IPS-20b (cell line): ENCODE data around the gene ICE1.
"Not testable (repeated sequence)": the region's sequence is repeated elsewhere in the genome, so short reads cannot be mapped to it uniquely, and the experiment has no call there.

ENCODE experiments used
- H3K27ac ChIP-seq: one replicate; pipeline ENCODE4 v1.5.1; 2013; ENCODE audit warnings: low read length
- H3K27me3 ChIP-seq: 2 replicates; pipeline ENCODE4 v1.6.1; 2013; ENCODE audit warnings: mild to moderate bottlenecking, low read length, inconsistent platforms; ENCODE audit not compliant: insufficient read depth
- H3K36me3 ChIP-seq: 2 replicates; pipeline ENCODE4 v1.6.1; 2013; ENCODE audit warnings: low read depth, mild to moderate bottlenecking, inconsistent platforms, low read length, moderate library complexity; ENCODE audit not compliant: insufficient read depth
- H3K4me1 ChIP-seq: 2 replicates; pipeline ENCODE4 v1.6.1; 2013; ENCODE audit warnings: mild to moderate bottlenecking, control low read depth, inconsistent platforms, low read length, moderate library complexity; ENCODE audit not compliant: insufficient read depth
- H3K4me3 ChIP-seq: 2 replicates; pipeline ENCODE4 v1.5.1; 2013; ENCODE audit warnings: mild to moderate bottlenecking, low read length, inconsistent platforms
- H3K9ac ChIP-seq: 2 replicates; pipeline ENCODE4 v1.6.1; 2013; ENCODE audit warnings: low read depth, mild to moderate bottlenecking, inconsistent platforms, low read length, moderate library complexity
- H3K9me3 ChIP-seq: 2 replicates; pipeline ENCODE4 v1.6.1; 2013; ENCODE audit warnings: mild to moderate bottlenecking, low read depth, low read length, inconsistent platforms; ENCODE audit not compliant: insufficient read depth

Gene ICE1

GRCh38 chr5:5407924-5408323, 14.6 kb upstream of the ICE1 start:
- no peak overlapping the region for H3K27ac ChIP-seq
- H3K4me3 ChIP-seq = no peak overlapping the region
- peaks cover 25% of the 10 kb centered on the region for H3K9me3 ChIP-seq
- no peaks in the 10 kb centered on the region for H3K4me1 ChIP-seq
- no peak overlapping the region for H3K9ac ChIP-seq
- H3K27me3 ChIP-seq = no peaks in the 10 kb centered on the region
- H3K36me3 ChIP-seq = no peaks in the 10 kb centered on the region; the same call in 1 of the 2 replicates

- H3K27me3 ChIP-seq = no peaks in the 10 kb centered on the region
- peaks cover 25% of the 10 kb centered on the region for H3K9me3 ChIP-seq
- no peaks in the 10 kb centered on the region; the same call in 1 of the 2 replicates for H3K36me3 ChIP-seq
- no peaks in the 10 kb centered on the region for H3K4me1 ChIP-seq
- H3K9ac ChIP-seq = no peak overlapping the region
- H3K27ac ChIP-seq = no peak overlapping the region
- no peak overlapping the region for H3K4me3 ChIP-seq
Measured at GRCh38 chr5:5409151-5409810, 13.2 kb upstream of the ICE1 start.

GRCh38 chr5:5413856-5414255, 8.6 kb upstream of the ICE1 start:
- not testable (repeated sequence) for H3K27ac ChIP-seq, H3K36me3 ChIP-seq, H3K4me3 ChIP-seq, H3K9ac ChIP-seq, H3K27me3 ChIP-seq, H3K4me1 ChIP-seq
- peaks cover 19% of the 10 kb centered on the region for H3K9me3 ChIP-seq

GRCh38 chr5:5414999-5415398, 7.5 kb upstream of the ICE1 start:
- Histone ChIP-seq H3K27ac (no peak overlapping the region), H3K4me3 (no peak overlapping the region)

GRCh38 chr5:5416733-5417132, 5.7 kb upstream of the ICE1 start:
- no peak overlapping the region for H3K9ac ChIP-seq
- no peak overlapping the region for H3K27ac ChIP-seq
- peaks cover 7% of the 10 kb centered on the region; the same call in 1 of the 2 replicates for H3K4me1 ChIP-seq

More at GRCh38 chr5:5414999-5415398, 7.5 kb upstream of the ICE1 start:
- no peaks in the 10 kb centered on the region; the same call in 1 of the 2 replicates for H3K36me3 ChIP-seq
- H3K4me1 ChIP-seq = no peaks in the 10 kb centered on the region
- peaks cover 8% of the 10 kb centered on the region for H3K9me3 ChIP-seq
- no peak overlapping the region for H3K9ac ChIP-seq
- H3K27me3 ChIP-seq = no peaks in the 10 kb centered on the region

GRCh38 chr5:5418006-5418405, 4.5 kb upstream of the ICE1 start:
- peaks cover 7% of the 10 kb centered on the region; the same call in 1 of the 2 replicates for H3K4me1 ChIP-seq
- H3K27ac ChIP-seq = no peak overlapping the region
- no peak overlapping the region for H3K9ac ChIP-seq
- no peaks in the 10 kb centered on the region for H3K36me3 ChIP-seq
- H3K4me3 ChIP-seq = no peak overlapping the region
- H3K27me3 ChIP-seq = no peaks in the 10 kb centered on the region
- H3K9me3 ChIP-seq = no peaks in the 10 kb centered on the region

More at GRCh38 chr5:5416733-5417132, 5.7 kb upstream of the ICE1 start:
- H3K36me3 ChIP-seq = no peaks in the 10 kb centered on the region
- H3K9me3 ChIP-seq = 0 out of 2 replicates have a peak, but pooled peaks cover under 1% of the 10 kb centered on the region
- no peaks in the 10 kb centered on the region for H3K27me3 ChIP-seq
- no peak overlapping the region for H3K4me3 ChIP-seq

- Histone ChIP-seq H3K4me3 (no peak overlapping the region), H3K9ac (no peak overlapping the region)
Measured at GRCh38 chr5:5418764-5419163, 3.7 kb upstream of the ICE1 start.

GRCh38 chr5:5419291-5420210, 2.9 kb upstream of the ICE1 start:
- H3K4me1 ChIP-seq = peaks cover 14% of the 10 kb centered on the region
- H3K36me3 ChIP-seq = no peaks in the 10 kb centered on the region
- no peak overlapping the region for H3K27ac ChIP-seq
- no peak overlapping the region for H3K4me3 ChIP-seq
- H3K9ac ChIP-seq = no peak overlapping the region
- H3K27me3 ChIP-seq = no peaks in the 10 kb centered on the region
- H3K9me3 ChIP-seq = no peaks in the 10 kb centered on the region

More at GRCh38 chr5:5418764-5419163, 3.7 kb upstream of the ICE1 start:
- Histone ChIP-seq H3K27me3 (no peaks in the 10 kb centered on the region), H3K36me3 (no peaks in the 10 kb centered on the region), H3K4me1 (peaks cover 11% of the 10 kb centered on the region), H3K9me3 (no peaks in the 10 kb centered on the region), H3K27ac (no peak overlapping the region)

- Histone ChIP-seq H3K36me3 (no peaks in the 10 kb centered on the region), H3K4me1 (peaks cover 14% of the 10 kb centered on the region), H3K9me3 (no peaks in the 10 kb centered on the region), H3K4me3 (no peak overlapping the region), H3K9ac (no peak overlapping the region), H3K27ac (no peak overlapping the region), H3K27me3 (no peaks in the 10 kb centered on the region)
Measured at GRCh38 chr5:5420251-5420650, 2.2 kb upstream of the ICE1 start.

GRCh38 chr5:5421149-5421960, 1.1 kb upstream of the ICE1 start:
- no peaks in the 10 kb centered on the region for H3K9me3 ChIP-seq
- peak overlapping the region; percentile 89 for H3K4me3 ChIP-seq
- peak overlapping the region; percentile 92 for H3K9ac ChIP-seq
- no peak overlapping the region for H3K27ac ChIP-seq
- no peaks in the 10 kb centered on the region for H3K36me3 ChIP-seq
- H3K27me3 ChIP-seq = no peaks in the 10 kb centered on the region
- peaks cover 14% of the 10 kb centered on the region for H3K4me1 ChIP-seq

GRCh38 chr5:5422819-5423515, 490 bp downstream of the ICE1 start:
- H3K4me1 ChIP-seq = peaks cover 14% of the 10 kb centered on the region
- H3K9me3 ChIP-seq = no peaks in the 10 kb centered on the region
- H3K4me3 ChIP-seq = peak overlapping the region; percentile 89
- peak overlapping the region; percentile 82; the same call in 1 of the 2 replicates for H3K9ac ChIP-seq
- H3K27me3 ChIP-seq = no peaks in the 10 kb centered on the region
- no peak overlapping the region for H3K27ac ChIP-seq
- H3K36me3 ChIP-seq = no peaks in the 10 kb centered on the region
